GM12878 (cell line): ENCODE results near the gene ABHD3. TPM values are rescaled to one million over a fixed set of nuclear protein-coding genes. Genes with fewer than 3 reads are reported as not detected.

ENCODE experiments used
- ATAC-seq: fragments of 200-7000 bp; cut with Tn5 transposase; 3 replicates; pipeline ENCODE4 v1.9.1; 2020; ENCODE audit warnings: mild to moderate bottlenecking, moderate library complexity
- BruUV-seq: library from RNA; stranded (reverse); fragments of 400-500 nt; replicated peaks from 2 replicates; lab custom pipeline; 2021; lab: Mats Ljungman, UMichigan
- CTCF ChIA-PET: fragments of 300-600 bp; sonication (Branson Sonifier 250); formaldehyde crosslinking; extraction: SDS; loops from one replicate; lab custom pipeline; 2021; ENCODE audit warnings: inconsistent platforms; lab: Yijun Ruan, JAX
- POLR2A ChIA-PET: fragments of 350-600 bp; formaldehyde crosslinking; extraction: SDS; loops from one replicate; lab custom pipeline; 2021; ENCODE audit warnings: inconsistent platforms; lab: Charles Lee
- RAD21 ChIA-PET: fragments of 300-600 bp; sonication (Branson Sonifier 250); formaldehyde crosslinking; loops from one replicate; lab custom pipeline; 2023; ENCODE audit warnings: antibody characterized with exemption; ENCODE audit not compliant: unreplicated experiment; lab: Charles Lee
- SMC1A ChIA-PET: fragments of 300-600 bp; sonication (Branson Sonifier 250); formaldehyde crosslinking; loops from one replicate; lab custom pipeline; 2023; ENCODE audit not compliant: unreplicated experiment, uncharacterized antibody; lab: Charles Lee
- DNase-seq: peaks from one replicate; pipeline ENCODE4 v3.0.0-alpha.2; 2011; ENCODE audit warnings: low read depth, low spot score
- FAIRE-seq: peaks from 3 replicates; lab custom pipeline; 2011; peaks lifted over from hg19 to GRCh38; lab: Jason Lieb, UNC
- H2AFZ ChIP-seq: 2 replicates; pipeline ENCODE4 v1.6.0; 2011; ENCODE audit warnings: low read depth, low read length, control low read depth; ENCODE audit not compliant: control insufficient read depth
- H3K27ac ChIP-seq: 2 replicates; pipeline ENCODE4 v1.5.1; 2011; ENCODE audit warnings: control low read depth; ENCODE audit not compliant: control insufficient read depth, insufficient read depth
- H3K27me3 ChIP-seq, 2 experiments: replicated peaks in 1 of 2; 2 replicates each; pipeline versions ENCODE4 v1.6.0 to v1.6.1; 2011; ENCODE audit warnings: low read length in 1 of 2; ENCODE audit not compliant: control insufficient read depth in 2 of 2, insufficient read depth in 2 of 2
- H3K36me3 ChIP-seq, 2 experiments: 2 replicates each; pipeline ENCODE4 v1.5.1; 2011; ENCODE audit warnings: low read length in 1 of 2; ENCODE audit not compliant: control insufficient read depth in 2 of 2, insufficient read depth in 2 of 2
- H3K4me1 ChIP-seq: 2 replicates; pipeline ENCODE4 v1.6.1; 2011; ENCODE audit warnings: mild to moderate bottlenecking, low read length, moderate library complexity, mixed read lengths; ENCODE audit not compliant: control insufficient read depth, insufficient read depth
- H3K4me2 ChIP-seq: 2 replicates; pipeline ENCODE4 v1.6.0; 2011; ENCODE audit warnings: control low read depth; ENCODE audit not compliant: control insufficient read depth, insufficient read depth
- H3K4me3 ChIP-seq: fragments of 200-600 bp; sonication (generic); 2 replicates; pipeline ENCODE4 v1.5.1; 2016
- H3K79me2 ChIP-seq: 2 replicates; pipeline ENCODE4 v1.6.0; 2011; ENCODE audit warnings: low read length; ENCODE audit not compliant: control insufficient read depth, insufficient read depth
- H3K9ac ChIP-seq: 2 replicates; pipeline ENCODE4 v1.8.0; 2011; ENCODE audit warnings: low read length, control low read depth, mixed read lengths; ENCODE audit not compliant: control insufficient read depth, insufficient read depth
- H3K9me3 ChIP-seq: replicated peaks from 3 replicates; pipeline ENCODE4 v1.5.1; 2011; ENCODE audit warnings: mild to moderate bottlenecking, low read length; ENCODE audit not compliant: control insufficient read depth, insufficient read depth
- H4K20me1 ChIP-seq: 2 replicates; pipeline ENCODE4 v1.6.0; 2011; ENCODE audit not compliant: control insufficient read depth, insufficient read depth
- CHD2 ChIP-seq: IDR thresholded peaks from 2 replicates; pipeline ENCODE4 v1.6.1; 2011; ENCODE audit warnings: low read depth, low read length, improper control_type of control experiment, borderline replicate concordance
- EZH2 ChIP-seq: IDR thresholded peaks from 2 replicates; pipeline ENCODE4 v1.6.1; 2012; ENCODE audit warnings: low read depth, mild to moderate bottlenecking, control low read depth, inconsistent platforms, low read length, borderline replicate concordance; ENCODE audit not compliant: control insufficient read depth
- IRF5 ChIP-seq: fragments of 450-650 bp; IDR thresholded peaks from 2 replicates; pipeline ENCODE4 v1.6.1; 2017; ENCODE audit warnings: borderline replicate concordance
- MLLT1 ChIP-seq: fragments of 450-650 bp; IDR thresholded peaks from 2 replicates; pipeline ENCODE4 v1.6.1; 2016; ENCODE audit warnings: mild to moderate bottlenecking
- NFYA ChIP-seq: IDR thresholded peaks from 2 replicates; pipeline ENCODE4 v1.6.1; 2011; ENCODE audit warnings: low read depth, mild to moderate bottlenecking, low read length, improper control_type of control experiment, borderline replicate concordance
- NR2C2 ChIP-seq: IDR thresholded peaks from 2 replicates; pipeline ENCODE4 v1.6.1; 2011; ENCODE audit warnings: borderline replicate concordance, low read depth; ENCODE audit not compliant: control insufficient read depth, insufficient read length
- POLR2A ChIP-seq: IDR thresholded peaks from 2 replicates; pipeline ENCODE4 v1.6.1; 2011; ENCODE audit warnings: low read depth, mild to moderate bottlenecking, low read length
- POLR2AphosphoS5 ChIP-seq: IDR thresholded peaks from 2 replicates; pipeline ENCODE4 v1.6.1; 2011; ENCODE audit warnings: mild to moderate bottlenecking, low read length, inconsistent platforms
- POU2F2 ChIP-seq: IDR thresholded peaks from 3 replicates; pipeline ENCODE4 v1.6.1; 2011; ENCODE audit warnings: low read depth, mild to moderate bottlenecking, low read length, borderline replicate concordance
- TBL1XR1 ChIP-seq: IDR thresholded peaks from 2 replicates; pipeline ENCODE4 v1.6.1; 2012; ENCODE audit warnings: low read depth, low read length, improper control_type of control experiment
- ZNF384 ChIP-seq: IDR thresholded peaks from 2 replicates; pipeline ENCODE4 v1.6.1; 2012; ENCODE audit warnings: low read depth, mild to moderate bottlenecking, low read length, improper control_type of control experiment, borderline replicate concordance
- WGBS: methylation state at CpG from one replicate; pipeline ENCODE4 v1.1.6; 2016; ENCODE audit warnings: low lambda C conversion rate; ENCODE audit not compliant: insufficient replicate concordance, insufficient coverage; ENCODE audit errors: missing lambda C conversion rate; 5-methylcytosine and 5-hydroxymethylcytosine counted together
- in situ Hi-C: fragments of 300-500 bp; cut with MboI; formaldehyde crosslinking; loops from 9 replicates; pipeline ENCODE4 v1.14.3; 2018; ENCODE audit warnings: mixed read lengths
- intact Hi-C: fragments of 100-400 bp; cut with micrococcal nuclease; formaldehyde crosslinking; loops from one replicate; pipeline ENCODE4 v1.14.2; 2022; ENCODE audit not compliant: unreplicated experiment
- polyA plus RNA-seq, 11 experiments: library from polyadenylated mRNA; depleted of rRNA in 4 of 11; unstranded in 6 of 11; stranded (reverse) in 5 of 11; fragments of >200 nt; fragmentation: Nextera tagmentation in 4 of 11; fragmentation: Illumina TruSeq in 1 of 11; extraction: Ambion mirVana in 4 of 11; extraction: Trizol in 1 of 11; gene quantifications; 1 replicate in 1 of 11; 2 replicates in 10 of 11; pipeline versions ENCODE4 v1.2.1 to v1.2.3, GENCODE V29; 2011 to 2016; ENCODE audit warnings: inconsistent platforms in 2 of 11, missing spikeins in 2 of 11, low read depth in 1 of 11
- total RNA-seq, 4 experiments: library from RNA; depleted of rRNA in 3 of 4; stranded (reverse); fragments of >200 nt in 3 of 4; fragmentation: Illumina TruSeq in 1 of 4; extraction: Trizol in 1 of 4; gene quantifications; 2 replicates each; pipeline versions ENCODE4 v1.2.1 to v1.2.3, GENCODE V29; 2013 to 2021

ABHD3 gene
- total and polyA plus RNA-seq, 10 of the 15 experiments (the other 5 are each of a cell fraction or from before 2014, with no cell fraction given), result 4.9 to 49.8 (median 18.3) TPM

GRCh38 chr18:21663578-21663977, 41.0 kb downstream of the ABHD3 start:
- Histone ChIP-seq H3K27me3 (no peaks in the 10 kb centered on the region), H4K20me1 (no peaks in the 10 kb centered on the region), H3K4me1 (no peaks in the 10 kb centered on the region; the same call in 1 of the 2 replicates)
- RAD21 ChIA-PET, result no interaction called here
- TF ChIP-seq POU2F2 (no peak), NFYA (no peak), NR2C2 (no peak)
- TF ChIP-seq, all 136 proteins: peak for 0
- FAIRE-seq (no peak), ATAC-seq (no peak), DNase-seq (no peak)
- H3K9ac ChIP-seq, result no peak overlapping the region
- BruUV-seq, result no TSS peak
- H2AFZ ChIP-seq, result no peak overlapping the region
- peaks cover 3% of the 10 kb centered on the region in 2 experiments for H3K36me3 ChIP-seq
- in situ Hi-C loops (no loop called here), intact Hi-C loops (no loop called here)
- no peak overlapping the region for H3K4me2 ChIP-seq
- ChIA-PET CTCF (no interaction called here), SMC1A (interaction anchor here (1.2 kb wide), 1 partner anchor 19 kb away, joined by 3 read pairs; no protein-coding TSS in a partner anchor), POLR2A (no interaction called here)
- H3K79me2 ChIP-seq, result no peaks in the 10 kb centered on the region
- no peak overlapping the region for H3K27ac ChIP-seq
- no peaks in the 10 kb centered on the region for H3K9me3 ChIP-seq
- 99% methylated on average over 7 of the region's 7 CpGs for WGBS
- no peak overlapping the region for H3K4me3 ChIP-seq

- FAIRE-seq, result no peak
- Histone ChIP-seq H3K4me2 (no peak overlapping the region), H3K79me2 (no peaks in the 10 kb centered on the region), H4K20me1 (no peaks in the 10 kb centered on the region)
- CTCF ChIA-PET, result no interaction called here
- no peak for ATAC-seq
- POLR2A ChIA-PET, result no interaction called here
- no peak for DNase-seq
- TF ChIP-seq POLR2A (no peak), ZNF384 (no peak), CHD2 (no peak), TBL1XR1 (no peak), MLLT1 (no peak), EZH2 (no peak), IRF5 (no peak), POLR2AphosphoS5 (no peak)
- TF ChIP-seq, all 136 proteins: peak for 0
- intact Hi-C loops (no loop called here), in situ Hi-C loops (no loop called here)
- H3K4me1 ChIP-seq, result no peaks in the 10 kb centered on the region; the same call in 1 of the 2 replicates
- no peaks in the 10 kb centered on the region for H3K9me3 ChIP-seq
- H3K27me3 ChIP-seq, result no peaks in the 10 kb centered on the region
- SMC1A ChIA-PET, result no interaction called here
- no peak overlapping the region for H3K27ac ChIP-seq
- over 99% methylated on average over 9 of the region's 9 CpGs for WGBS
- H3K36me3 ChIP-seq, result peaks cover 3% of the 10 kb centered on the region in 2 experiments
- RAD21 ChIA-PET, result no interaction called here
- no TSS peak for BruUV-seq
- H3K9ac ChIP-seq, result no peak overlapping the region
- H2AFZ ChIP-seq, result no peak overlapping the region
- no peak overlapping the region for H3K4me3 ChIP-seq
Measured at GRCh38 chr18:21662581-21662980, 42.0 kb downstream of the ABHD3 start.
